HG03159 (cell line): ENCODE measurements around the gene IDH3A.

Experiments
- ATAC-seq: cut with Tn5 transposase; IDR thresholded peaks from one replicate; pipeline ENCODE4 v1.9.1; 2021; ENCODE audit warnings: mild to moderate bottlenecking, moderate library complexity; ENCODE audit not compliant: unreplicated experiment

Gene IDH3A

DNA sequence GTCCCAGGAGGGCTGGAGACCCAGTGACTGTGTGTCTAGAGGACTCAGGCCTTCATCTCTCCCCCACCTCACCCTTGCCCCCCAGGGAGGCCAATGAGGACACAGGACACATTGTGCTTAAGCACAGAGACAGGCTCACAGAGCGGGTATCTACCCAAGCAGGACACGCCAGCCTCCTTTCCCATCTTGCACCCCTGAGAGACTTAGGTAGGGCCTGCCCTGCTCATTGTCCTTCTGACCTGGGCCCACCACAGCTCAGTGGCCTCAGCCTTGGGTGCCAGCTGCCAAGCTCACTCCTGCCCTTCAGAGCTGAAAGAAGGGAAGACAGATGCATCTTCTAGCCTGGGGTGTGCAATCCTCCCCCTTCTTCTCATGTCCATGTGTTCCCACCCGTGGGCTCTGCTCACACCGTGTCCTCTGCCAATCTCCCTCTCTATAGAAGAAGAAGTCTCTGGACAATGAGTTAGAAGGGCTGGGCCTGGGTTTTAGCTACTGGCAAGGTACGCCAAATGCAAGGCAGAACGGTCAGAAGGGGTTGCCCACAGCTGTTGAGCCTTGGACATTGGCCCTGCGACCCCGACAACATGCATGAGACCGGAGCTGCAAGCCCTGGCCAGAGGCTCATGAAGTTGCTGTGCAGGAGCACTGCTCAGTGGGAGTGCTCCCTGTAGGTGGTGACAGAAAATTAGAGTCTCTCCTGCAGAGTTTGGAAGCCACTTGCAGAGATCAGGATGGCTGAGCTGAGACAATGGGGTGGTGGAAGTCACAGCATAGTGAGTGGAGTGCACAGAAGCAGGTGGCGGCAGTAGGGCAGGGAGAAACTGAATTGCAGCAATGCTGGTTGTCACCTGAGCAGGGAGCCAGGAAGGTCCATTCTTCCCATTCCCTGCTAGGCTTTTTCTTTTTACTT is 52.4 kb downstream of the IDH3A start:
- ATAC-seq, result no peak

DNA sequence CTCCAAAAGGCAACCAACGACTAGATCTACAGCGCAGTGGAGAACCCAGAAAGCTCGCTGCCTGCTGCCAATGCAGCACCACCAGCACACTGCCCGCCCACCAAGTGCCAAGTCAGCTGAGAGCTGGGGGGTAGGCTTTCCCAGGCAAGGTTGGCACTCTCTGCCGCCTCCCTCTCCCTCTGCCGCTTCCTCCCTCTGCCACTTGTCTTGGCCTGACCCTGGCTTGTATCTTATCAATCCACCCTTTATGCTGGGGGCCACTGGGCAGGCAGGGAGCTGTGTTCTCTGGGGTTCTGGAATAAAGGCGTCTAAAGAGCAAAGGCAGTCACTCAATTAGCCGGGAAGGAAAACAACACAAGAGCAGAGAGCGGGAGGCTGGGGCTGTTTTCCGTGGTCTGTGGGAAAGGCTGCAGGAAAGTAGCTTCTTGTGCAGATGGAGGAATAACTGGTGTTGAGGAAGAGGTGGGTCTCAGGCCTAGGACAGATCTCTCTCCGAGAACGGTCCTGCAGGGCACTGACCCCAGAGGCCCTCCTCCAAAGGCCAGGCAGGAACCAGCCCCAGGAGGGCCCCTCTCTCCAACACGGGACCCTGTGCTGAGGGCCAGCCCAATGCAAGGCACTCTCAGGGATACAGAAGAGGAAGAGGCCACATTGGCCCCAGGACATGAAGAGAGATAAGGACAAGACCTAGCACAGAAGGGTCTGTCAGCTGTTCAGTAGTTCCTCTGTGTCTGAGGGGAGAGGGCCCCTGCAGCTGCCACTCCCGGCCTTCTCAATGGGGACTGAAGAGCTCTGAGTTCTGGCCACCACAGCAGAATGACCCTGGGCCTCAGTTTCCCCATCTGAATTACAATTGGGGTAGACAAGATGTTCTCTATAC is 54.4 kb downstream of the IDH3A start:
- no peak for ATAC-seq

DNA sequence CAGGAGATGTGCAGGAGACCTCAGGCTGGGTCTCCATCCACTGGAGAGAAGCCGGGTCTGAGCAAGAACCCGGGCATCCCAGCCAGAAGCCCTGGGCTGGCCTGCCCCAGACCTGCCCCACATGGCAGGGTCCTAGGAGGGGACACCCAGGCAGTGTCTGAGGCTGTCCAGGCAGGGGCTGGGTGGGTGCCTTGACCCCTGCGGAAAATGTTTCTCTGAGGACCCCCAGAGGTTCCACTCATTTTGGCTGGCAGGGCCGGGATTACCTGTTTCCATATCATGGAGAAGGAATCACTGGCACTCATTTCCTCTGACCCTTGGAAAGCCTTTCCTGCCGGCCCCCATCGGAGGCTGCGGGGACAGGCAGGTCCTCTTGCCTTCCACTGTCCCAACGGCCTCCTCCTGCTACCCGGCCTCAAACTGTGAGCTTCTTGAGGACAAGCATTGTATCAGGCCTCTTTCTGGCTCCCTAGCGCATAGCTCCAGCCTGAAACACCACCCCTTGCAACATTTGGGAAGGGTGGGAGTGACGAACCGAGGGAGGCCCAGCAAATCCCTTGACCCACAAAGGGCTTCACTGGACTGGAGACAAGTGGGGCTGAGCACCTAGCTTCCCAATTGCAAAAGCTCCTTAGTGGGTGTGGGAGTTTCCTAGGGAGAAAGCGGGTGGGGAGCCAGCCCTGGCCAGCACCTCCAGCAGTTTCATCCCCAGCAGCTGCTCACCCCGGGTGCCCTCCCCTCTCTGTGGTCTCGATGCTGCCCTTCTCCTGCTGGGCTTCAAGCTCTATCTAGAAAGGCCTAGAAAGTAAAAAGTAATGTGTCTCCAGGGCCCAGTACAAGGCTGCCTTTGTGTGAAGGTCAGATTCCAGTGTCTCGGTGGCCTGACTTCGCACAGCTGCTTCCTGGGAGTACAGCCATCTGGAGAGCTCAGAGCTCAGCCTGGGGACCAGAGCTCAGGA is 55.5 kb downstream of the IDH3A start:
- ATAC-seq, result no peak

DNA sequence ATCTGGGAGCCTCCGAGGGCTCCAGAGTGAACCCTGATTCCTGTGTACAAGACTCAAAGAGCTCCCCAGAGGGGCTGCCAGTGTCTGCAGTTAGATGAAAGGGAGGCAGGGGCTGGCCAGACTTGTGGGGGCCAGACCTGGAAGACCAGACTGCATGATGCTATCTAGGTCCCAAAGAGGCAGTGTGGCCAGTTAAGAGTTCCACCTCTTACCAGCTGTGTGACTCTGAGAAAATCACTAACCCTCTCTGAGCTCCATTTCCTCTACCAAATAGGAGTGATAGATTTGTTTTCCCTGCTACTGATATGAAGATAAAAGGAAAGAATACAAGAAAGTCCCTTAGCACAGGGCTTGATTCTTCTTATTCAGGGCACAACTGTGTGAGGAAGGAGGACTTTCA is 56.2 kb downstream of the IDH3A start:
- no peak for ATAC-seq

DNA sequence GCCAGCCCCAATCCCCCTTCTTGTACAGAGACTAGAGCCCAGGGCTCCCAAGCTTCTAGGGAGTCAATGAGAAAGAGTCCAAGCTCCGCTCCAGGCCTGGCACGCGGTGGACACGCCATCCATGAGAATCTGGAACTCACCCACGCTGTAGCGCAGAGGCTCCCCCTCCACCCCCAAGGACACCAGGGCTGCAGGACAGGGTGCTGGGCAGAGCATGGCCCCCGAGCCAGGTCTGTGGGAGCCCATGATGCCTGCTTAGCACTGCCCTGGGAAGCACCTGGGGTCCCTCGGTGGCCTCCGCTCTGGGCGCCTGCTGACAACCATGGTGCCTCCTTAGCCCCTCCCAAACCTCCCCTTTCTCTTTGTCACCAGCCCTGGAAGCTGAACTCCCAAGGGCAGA is 56.7 kb downstream of the IDH3A start:
- no peak for ATAC-seq

DNA sequence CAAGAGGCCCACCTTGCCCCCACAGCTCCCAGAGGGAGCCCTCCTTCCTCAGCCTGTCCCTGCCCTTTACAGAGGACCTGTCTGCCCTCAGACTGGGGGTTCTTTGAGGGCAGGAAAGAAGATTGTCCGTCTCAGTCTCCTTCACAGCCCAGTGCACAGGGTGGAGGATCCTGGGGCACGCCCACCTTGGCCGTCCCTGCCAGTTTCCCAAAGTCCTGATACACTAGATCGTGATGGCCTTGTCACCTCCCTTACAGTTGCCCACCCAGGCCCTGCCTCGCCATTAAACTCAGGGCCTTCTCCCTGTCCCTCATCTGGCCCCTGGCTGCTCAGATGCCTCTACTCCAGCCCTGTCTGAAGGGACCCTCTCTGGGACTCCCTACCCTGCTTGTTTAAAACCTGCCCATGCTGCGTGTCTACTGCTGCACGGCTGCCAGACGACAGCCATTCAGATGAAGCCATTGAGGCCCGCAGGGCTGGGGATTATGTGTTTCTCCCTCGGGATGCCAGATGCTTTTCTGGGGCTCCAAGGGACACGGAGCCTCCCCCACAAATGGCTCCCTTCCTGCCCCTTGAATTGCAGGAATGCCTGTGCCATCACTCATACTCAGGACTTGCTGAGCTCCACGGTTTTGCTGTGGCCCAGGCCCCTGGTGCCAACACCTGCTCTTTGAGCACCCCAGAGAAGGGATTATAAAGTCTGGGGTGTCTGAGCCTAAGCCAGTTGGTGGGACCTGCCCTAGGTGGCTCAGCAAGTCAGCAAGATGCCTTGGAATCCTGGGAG is 57.4 kb downstream of the IDH3A start:
- no peak for ATAC-seq

DNA sequence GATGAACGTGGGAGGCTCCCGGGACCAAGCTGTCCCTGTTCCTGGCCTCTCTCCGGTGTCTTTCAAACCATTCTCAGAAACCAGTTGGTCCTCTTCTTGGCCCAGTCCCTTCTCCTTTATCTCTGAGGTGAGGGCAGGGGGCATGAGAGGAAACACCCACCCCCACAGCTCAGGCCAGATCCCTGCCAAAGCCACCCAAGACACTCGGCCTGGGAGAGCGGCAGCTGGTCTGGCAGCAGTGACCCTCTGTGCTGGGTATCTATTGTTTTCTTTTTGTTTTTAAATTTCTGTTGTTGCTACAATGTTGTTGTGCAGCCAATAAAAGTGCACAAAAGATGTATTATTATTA is 57.9 kb downstream of the IDH3A start:
- ATAC-seq, result no peak

DNA sequence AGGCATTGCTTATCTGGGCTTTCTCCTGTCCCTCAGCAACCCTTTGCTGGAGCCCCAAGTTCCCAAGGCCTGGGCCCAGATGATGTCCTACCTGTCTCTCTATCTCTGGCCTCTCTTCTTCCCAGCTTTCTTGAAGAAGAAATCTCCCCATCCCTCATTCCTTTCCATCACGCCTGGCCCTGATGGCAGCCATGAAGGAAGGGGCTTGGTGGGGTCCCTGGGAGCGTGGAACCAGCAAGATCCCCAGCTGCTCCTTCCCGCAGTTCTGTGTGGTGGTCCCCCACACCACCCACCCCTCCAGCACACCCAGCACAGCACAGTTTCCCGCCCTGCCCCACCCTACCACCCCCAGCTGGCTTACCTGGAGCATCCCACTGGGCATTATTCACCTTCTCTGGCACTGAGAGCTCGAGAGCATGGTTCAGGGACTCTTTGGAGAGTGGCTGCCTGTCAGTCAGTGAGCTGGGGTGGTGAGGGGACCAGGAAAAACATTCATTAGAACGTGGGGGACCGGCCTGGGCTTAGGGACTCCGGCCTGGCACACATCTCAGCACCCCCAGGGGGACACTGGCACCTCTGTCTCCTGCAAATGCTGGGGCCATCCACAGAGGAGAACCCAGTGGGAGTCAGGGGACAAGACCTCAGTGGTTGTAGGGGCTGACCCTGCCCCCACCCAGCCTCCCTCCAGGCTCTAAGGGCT is 58.6 kb downstream of the IDH3A start:
- ATAC-seq, result no peak

DNA sequence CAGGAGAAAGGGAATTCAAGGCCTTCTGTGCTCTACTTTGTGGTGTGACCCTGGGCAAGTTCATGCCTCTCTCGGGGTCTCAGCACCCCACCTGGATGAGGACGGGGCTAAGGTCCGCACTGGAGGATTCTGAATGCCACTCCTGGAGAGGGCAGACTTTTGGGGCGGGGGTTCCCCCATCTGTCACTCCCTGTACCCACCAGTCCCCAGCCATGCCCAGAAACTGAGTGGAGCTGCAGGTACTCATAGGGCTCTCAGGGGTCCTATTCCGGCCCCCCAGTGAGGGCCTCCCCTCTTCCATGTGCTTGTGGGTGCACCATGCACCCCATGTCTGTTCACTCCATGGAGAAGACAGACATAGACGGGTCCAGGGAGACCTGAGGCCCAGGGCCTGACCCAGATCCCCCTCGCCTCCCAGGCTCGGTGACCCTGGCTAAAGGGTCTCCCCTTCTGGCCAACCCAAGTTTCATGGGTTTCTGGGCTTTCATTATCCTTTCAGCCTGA is 59.2 kb downstream of the IDH3A start:
- ATAC-seq, result no peak

DNA sequence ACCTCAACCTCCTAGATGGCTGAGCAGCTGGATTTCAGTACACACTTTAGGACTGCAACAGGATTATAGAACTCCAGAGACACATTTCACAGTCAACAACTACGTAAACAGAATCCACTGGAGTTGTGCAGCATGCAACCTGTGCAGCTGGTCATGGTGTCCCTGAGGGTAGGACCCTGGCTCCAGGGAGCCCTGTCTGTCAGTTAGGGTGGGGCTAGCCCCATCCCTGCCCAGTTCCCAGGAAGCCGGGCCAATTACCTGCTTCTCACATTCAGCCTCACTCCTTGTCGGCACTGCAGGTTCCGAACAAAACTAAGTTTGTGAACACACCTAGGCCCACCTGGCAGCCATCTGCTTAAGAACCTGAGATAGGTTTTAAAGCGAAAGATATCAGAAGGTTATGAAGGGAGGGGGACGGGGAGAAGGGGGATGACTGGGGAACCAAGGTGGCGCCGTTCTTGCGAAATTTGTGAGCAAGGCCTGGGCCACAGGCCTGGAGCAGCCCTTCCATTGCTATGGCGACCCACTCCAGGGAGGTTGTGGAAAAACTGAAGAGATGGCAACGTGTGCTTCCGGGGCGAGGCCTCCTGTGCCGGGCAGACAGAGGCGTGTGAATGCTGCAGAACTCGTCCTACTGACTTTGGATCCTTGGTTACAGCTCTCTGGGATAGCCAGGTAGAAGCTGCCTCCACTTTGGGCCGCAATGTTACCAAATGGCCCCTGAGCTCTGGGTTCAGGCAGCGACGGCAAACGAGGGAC is 59.9 kb downstream of the IDH3A start:
- no peak for ATAC-seq

DNA sequence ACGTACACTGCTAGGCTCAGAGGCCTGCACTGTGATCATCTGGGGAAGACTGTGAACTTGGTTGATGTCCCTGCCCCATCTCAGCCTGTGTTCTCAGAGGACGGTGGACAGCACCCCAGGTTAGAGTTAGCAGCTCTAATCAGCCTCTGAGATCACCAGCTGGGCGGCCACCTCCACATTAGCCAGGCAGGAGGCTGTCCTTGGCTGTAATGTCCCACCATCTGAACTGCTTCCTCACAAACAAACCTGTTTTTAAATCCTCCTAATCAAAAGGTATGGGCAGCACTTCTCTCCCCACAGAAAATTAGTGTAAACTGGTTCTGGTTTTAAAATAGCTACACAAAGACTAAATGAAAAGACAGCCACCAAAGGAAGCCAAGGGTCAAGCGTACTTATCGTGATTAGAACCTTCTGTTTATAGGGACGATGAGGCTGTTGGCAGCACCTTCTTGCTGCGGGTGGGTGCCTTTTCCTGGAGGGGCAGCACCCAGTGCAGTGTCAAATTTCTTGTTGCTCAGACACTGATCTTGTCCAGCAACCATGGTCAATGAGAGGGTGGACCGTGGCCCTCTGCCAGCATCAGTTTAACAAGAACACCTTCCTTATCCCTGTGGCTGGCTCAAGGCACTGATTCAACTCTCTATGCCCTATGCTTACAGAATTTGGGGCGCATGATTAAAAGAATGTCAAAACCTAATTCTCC is 60.6 kb downstream of the IDH3A start:
- ATAC-seq, result no peak

DNA sequence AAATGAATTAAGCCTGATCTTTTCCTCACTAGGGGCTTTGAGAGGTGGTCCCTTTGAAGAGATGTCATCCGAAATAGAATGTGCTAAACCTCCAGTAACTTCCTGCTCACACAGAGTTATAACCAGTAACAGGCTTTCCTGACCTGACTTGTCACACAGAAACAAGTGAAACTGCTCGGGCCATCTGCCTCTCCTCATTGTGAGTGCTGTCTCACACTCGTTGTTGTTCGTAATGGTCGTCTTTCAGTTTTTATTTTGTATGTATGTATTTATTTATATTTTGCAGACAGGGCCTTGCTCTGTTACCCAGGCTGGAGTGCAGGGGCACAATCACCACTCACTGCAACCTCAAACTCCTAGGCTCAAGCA is 61.2 kb downstream of the IDH3A start:
- no peak for ATAC-seq

DNA sequence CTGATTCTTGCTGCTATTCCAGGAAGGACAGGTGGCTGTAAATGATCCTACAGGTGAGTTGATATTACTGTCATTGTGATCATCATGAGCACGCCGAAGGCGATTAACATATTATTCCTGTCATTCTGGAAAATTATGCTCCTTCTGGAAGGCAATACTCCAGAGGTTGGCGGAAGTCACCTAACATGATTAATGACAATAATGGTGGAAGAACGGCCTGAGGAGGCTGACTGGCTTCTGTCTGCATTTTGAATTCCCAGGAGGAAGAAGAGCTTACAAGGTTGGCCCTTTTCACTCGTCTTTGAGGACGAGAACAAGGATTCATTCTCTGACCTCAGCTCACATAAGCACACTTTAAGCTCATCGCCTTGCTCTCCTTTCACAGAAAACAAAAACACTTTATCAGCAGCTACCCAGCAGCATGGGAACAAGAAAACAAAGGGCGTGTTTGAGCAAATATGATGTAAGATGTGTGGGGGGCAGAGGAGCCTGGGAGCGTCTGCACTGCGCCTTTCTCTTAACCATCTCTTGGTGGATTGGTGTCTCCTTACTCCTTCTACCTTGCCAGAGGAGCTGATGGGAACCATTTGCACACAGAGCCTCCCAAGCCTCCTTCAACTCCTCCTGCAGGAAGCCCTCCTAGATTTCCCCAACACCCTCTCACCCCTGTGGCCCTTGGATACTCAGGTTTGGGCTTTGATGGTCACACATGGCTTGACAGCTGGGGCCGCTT is 62.2 kb downstream of the IDH3A start:
- no peak for ATAC-seq

DNA sequence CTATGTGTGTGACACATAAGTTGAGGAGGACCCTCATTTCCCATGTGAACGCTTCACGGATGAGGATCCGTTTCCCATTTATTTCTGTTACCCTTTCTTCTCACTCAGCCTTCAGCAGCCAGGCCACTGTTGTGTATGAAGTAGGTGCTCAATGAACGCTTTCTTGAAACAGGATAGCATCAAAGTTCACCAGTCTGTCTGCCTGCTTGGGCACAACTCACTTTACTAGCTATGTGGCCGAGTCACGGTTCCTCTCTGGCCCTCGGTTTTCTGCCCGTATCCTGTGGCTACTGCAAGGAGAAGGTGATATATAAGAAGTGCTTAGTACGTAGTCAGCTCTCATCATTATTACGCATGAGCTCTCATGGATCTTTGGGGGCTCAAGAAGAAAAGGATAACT is 62.8 kb downstream of the IDH3A start:
- ATAC-seq, result no peak

DNA sequence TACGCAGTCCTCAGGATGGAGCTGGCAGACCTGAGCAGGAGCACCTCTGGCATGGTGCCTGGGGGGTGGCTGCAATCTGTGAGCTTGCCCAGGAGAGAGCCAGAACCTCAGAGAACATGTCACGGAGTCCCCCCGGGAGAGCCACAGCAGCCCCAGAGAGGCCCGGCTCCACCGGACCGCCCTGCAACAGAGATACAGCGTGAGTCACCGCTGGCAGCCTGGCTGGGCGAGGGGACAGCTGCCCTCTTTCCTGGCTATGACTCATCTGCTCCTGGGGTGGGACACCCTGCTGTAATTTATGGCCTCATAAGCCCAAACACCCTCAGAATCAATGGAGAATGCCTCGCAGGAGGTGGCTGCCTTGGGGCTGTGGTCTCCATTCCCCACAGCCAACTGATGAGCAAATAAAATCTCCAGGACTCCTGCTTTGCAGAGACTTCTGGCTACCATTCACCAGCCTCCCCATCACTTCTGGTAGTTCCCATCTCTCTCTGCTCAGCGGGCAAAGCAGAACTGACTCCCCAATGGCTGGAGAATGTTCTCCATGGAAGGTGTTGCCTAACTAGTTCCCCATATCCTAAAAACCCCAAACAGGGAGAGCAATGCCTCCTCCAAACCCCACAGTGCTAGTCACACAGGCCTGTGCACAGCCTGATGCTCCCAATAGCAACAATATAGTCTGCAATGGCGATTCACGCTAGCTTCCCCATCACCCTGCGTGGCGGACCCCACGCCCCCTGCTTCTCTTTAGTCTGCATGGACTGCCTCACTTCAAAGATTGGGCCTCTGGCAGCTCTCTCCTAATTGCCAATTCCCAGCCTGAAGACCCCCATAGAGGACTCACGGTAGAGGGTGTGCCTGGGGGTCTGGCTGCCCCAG is 63.6 kb downstream of the IDH3A start:
- ATAC-seq, result no peak

DNA sequence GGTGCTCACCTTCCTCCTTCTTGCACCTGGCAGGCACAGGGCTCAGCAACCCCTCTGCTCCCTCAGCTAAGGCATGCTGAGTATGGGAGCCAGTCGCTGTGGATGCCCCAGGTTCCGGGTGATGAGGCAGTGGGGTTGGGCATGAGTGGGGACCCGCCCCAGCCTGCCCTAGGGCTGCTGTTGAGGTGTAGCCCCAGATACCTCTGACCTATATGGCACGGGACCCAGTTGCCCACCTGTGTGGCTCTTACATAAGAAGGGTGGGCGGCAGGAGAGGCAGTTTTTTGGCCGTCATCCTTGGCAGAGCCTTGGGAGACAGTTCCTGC is 64.2 kb downstream of the IDH3A start:
- ATAC-seq, result no peak

DNA sequence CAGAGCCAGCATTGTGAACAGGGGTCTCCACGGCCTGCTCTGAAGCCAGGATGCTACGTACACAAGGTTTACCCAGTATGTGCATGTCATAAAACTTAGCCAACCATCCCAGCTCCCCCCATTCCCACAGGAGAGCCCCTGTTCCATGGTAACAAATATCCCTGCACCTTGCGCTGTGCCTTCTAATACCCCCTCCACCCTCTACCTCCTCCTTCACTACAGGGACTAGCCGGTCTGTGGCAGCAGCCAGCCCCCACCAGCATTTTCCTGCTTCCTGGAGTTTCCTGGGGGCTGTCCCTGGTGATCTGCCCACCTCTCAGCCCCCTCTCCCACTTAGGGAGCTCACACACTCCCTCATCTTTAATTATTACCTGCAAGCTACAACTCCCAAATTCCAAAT is 64.8 kb downstream of the IDH3A start:
- ATAC-seq, result no peak
